ENCODE data around the gene SYNE1.

DNA sequence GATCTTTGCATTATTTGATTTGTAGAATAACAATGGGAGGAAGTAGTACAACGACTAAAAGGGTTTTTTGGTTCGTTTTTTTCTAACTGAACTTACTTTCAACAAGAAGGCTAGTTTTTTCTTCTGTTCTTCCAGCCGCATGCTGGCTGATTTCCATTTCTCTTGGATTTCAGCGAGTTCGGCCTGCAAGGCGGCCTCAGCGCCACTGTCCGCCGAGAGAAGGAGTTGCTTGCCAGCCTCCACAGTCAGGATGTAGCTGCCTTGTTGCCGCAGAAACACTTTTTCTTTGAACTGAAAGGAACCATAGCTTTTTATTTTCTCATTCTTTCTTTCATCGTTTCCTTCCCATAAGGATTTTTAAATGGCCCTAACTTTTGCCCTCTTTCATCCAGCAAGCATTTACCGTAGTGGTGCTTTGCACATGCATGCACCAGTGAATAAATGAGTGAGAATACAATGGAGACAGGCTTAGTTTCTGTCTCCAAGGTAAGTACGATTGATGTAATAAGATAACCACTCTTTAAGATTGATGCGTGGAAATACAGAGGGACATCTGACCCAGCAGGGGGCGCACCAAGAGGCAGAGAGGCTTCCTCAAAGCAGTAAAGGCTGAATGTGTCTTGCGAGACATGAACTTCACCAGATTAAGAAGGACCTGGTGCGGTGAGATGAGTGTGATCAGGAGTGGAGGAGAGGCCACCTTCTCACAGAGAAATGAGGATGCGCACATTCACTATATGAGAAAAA is 430.9 kb downstream of the SYNE1 start:
- peak; percentile 15 for TF ChIP-seq CTCF (IDR thresholded peaks at IDR 0.05; ENCODE audit: poor library complexity, severe bottlenecking)
- no peak for TF ChIP-seq REST (IDR thresholded peaks at IDR 0.05; ENCODE audit: borderline replicate concordance)
- no peak for TF ChIP-seq EP300 (conservative IDR thresholded peaks at IDR 0.05; ENCODE audit: poor library complexity, severe bottlenecking)
- TF ChIP-seq EZH2 (IDR thresholded peaks at IDR 0.05; ENCODE audit: borderline replicate concordance, insufficient read depth, low read length, poor library complexity, severe bottlenecking), result no peak
- no peak for TF ChIP-seq RAD21 (conservative IDR thresholded peaks at IDR 0.05)
- TF ChIP-seq POLR2AphosphoS5 (IDR thresholded peaks at IDR 0.05), result no peak
- no peak for TF ChIP-seq SMC3 (conservative IDR thresholded peaks at IDR 0.05; ENCODE audit: poor library complexity)
- TF ChIP-seq TAF1 (IDR thresholded peaks at IDR 0.05; ENCODE audit: low read depth), result no peak
- TF ChIP-seq MXI1 (conservative IDR thresholded peaks at IDR 0.05; ENCODE audit: poor library complexity, severe bottlenecking), result no peak
